Stimulated activated CD8-positive, alpha-beta memory T cell treated with anti-CD3 and anti-CD28 coated beads, Interleukin-4, amount 100 ng/mL, for 48 hours (primary cell): ENCODE measurements around the gene MYOC.
"Not testable (repeated sequence)": the region's sequence is repeated elsewhere in the genome, so short reads cannot be mapped to it uniquely, and the experiment has no call there.

Experiments
- DNase-seq: peaks from one replicate; pipeline ENCODE4 v3.0.0-alpha.2; 2020

MYOC gene

DNA sequence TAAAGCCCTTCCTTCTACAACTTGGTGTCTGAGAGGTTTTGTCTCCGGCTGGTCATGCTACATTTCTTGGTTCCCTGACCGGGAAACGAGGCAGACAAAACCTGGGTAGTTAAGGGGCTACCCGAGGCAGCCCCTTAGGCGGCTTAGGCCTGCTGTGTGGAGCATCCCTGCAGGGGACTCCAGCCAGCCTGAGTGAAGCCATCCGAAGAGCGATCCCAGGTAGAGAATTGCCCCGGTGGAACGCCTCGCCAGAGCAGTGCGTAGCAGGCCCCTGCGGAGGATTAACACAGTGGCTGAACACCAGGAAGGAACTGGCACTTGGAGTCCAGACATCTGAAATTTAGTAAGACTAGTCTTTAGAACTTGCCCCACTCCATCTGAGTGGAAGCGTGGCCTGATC lies 51.6 kb downstream of the MYOC start:
- no peak for DNase-seq

DNA sequence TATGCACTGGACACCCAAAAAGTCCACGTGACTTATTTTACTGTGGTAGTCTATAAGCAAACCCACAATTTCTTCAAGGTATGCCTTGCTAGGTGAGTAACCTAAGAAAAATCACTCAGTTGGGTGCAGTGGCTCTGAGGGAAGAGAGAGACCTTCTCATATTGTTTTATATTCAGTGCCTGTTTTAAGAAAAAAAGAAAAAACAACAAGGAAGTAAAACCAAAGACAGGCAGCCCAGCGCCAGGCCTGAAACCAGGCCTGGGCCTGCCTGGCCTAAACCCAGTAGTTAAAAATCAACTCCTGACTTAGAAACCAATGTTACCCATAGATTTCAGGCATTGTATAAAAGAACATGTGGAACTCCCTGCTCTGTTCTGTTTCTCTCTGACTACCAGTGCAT lies 52.2 kb downstream of the MYOC start:
- not testable (repeated sequence) for DNase-seq

DNA sequence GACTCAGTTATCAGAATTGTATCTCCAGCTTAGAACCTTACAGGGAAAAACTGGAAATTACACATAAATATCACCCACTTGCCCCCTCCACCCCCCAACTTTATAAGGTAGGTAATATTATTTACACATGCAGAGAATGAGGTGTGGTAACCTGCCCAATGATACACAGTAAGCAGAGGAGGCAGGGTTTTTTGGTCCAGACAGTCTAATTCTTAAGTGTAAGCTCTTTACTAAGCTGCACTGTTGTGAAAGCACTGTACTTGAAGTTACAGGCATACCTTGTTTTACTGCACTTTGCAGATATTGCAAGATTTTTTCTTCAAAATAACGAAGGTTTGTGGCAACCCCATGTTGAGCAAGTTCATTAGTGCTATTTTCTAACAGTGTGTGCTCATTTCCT lies 55.3 kb downstream of the MYOC start:
- DNase-seq, result no peak

DNA sequence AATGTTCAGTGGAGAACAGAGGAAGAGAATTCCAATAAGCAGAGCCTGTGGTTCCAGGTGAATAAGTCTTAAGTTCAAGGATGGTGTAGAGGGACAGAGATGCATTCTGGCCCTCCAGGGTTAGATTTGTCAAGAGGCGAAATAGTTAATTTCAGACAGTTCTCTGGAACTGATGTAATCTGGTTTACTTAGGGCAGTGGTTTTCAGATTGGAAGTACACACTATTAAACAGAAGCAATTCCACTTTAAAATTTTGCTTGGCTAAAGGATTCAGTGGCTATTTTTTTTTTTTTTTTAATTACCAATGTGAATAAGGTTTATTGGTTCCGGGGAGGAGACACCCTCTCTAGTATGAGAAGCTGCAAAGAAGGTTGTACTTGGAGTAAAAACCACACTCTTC lies 55.8 kb downstream of the MYOC start:
- DNase-seq, result no peak

DNA sequence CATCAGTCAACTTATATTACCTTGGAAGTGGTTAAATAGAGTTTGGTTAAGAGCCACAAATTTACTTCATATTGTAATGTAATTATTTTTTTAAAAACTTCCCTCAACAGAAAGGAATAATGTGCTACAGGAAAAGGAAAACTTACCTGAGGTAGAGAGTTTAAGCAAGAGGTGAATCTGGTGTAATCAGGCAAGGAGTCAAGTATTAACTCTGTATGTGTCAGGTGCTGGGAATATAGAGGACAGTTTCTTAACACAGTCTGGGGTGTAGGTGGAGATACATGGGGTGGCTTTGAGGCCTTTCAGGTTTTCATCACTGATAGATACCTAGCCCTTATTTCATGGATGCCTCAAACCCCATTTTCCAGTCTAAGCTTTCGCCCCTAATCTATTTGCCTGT lies 56.4 kb downstream of the MYOC start:
- DNase-seq, result no peak

DNA sequence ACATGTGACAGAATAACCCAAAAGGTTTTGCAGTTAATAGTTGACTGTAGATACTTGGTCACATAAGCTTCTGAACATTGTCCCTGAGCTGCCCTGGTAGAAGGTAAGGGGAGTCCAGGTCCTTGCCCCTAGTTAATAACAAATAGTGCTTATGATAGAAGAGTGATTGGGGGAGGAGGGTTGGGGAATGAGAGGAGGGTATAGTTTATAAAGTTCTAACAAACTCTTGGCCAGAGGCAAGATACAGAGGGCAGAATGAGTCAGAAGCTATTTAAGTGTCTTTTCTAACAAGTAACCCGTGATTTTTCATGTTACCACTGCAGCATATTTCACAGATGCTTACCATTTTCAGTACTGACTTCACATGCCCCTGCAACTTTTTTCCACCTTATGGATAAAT lies 57.2 kb downstream of the MYOC start:
- DNase-seq, result no peak

DNA sequence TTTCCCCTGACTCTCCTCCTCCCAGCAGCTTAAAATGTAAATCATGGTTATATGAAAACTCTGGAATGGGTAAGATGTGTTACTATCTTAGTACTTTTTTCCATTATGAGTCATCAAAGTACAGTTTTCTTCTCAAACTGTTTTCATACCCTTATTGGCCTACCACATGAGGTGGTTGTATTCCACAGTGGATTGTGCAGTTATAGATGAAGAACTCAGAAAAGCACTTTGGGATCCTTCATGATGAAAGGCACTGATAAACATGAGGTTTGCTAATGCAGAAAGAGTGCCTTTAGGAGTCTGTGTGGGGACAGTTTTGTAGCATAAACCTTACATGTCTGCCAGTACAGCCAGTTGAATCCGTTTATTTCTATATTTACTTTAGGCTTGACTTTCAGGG lies 62.5 kb downstream of the MYOC start:
- no peak for DNase-seq

DNA sequence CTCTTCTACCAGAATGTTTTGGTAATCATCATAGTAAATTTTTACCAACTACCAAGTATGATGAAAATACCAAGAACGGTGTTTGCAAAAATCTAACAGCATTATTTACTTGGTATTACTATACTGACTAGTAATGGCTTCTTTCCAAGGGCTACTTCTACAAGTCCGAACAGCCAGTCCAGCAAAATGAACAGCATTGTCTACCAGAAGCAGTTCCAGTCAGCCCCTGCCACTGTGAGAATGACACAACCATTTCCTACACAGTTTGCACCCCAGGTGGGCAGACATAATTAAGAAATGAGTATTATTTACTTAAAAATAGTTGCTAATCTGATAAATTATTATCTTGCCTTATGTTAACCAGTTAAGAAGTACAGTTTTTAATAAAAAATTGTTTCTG lies 64.3 kb downstream of the MYOC start:
- no peak for DNase-seq

DNA sequence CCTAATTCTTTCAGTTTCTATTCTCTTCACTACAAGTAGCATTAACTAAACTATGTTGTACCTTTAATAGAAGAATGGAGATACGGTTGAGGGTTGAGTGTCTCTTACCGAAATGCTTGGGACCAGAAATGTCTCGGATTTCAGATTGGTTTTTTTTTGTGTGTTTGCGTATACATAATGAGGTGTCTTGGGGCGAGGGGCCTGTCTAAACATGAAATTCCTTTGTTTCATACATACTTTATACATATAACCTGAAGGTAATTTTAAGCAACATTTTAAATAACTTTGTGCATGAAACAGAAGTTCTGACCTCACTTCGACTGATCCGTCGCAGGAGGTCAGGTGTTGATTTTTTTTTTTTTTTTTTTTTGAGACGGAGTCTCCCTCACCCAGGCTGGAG lies 66.8 kb downstream of the MYOC start:
- DNase-seq, result no peak
